ENCODE results near the gene RNF121. TPM values are rescaled to one million over a fixed set of nuclear protein-coding genes. Genes with fewer than 3 reads are reported as not detected.

Gene RNF121
- total RNA-seq, 1 experiment from 2014 or later, result 56.9 TPM

DNA sequence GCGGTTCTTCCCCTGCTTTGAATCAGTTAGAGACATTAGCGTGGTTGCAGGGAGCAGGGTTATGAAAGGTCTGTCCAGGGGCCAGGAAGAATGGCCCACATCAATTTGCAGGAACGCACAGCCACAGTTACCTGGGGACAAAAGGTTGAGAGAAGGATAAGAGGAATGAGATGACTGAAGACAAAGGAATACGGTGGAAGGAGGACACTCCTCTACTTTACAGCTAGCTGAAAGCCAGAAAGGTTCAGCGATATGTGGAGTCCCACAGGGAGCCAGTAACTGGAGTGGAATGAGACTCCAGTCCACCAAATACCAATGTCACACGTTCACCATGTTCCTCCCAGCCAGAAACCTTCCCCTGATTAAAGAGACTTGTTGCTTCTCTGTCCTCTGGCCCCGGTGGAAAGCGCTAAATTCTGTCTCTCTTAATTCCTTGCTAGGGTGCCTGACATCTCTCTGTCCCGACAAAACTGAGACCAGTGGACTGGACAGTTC is 11.2 kb upstream of the RNF121 start:
- Histone ChIP-seq H4K20me1 (ENCODE audit: control insufficient read depth, insufficient read depth, insufficient read length) (no peaks in the 10 kb centered on the region), H3K27ac (ENCODE audit: insufficient read length, low read depth, low read length) (no peak overlapping the region), H2BK120ac (ENCODE audit: low read depth, low read length, poor library complexity, severe bottlenecking) (no peak overlapping the region), H2BK12ac (ENCODE audit: insufficient read length, low read depth, low read length) (no peak overlapping the region), H4K5ac (ENCODE audit: insufficient read length, low read depth, low read length) (no peak overlapping the region), H3K4me2 (ENCODE audit: insufficient read depth, insufficient read length, low read length) (no peak overlapping the region), H4K91ac (ENCODE audit: insufficient read length, low read depth, low read length) (no peak overlapping the region), H3K23me2 (ENCODE audit: insufficient read length, low read depth, low read length, poor library complexity, severe bottlenecking) (no peaks in the 10 kb centered on the region), H3K4ac (ENCODE audit: low read depth, low read length) (no peak overlapping the region), H3K27me3 (ENCODE audit: insufficient read depth, low read length) (no peaks in the 10 kb centered on the region), H3K9me3 (ENCODE audit: control insufficient read depth, low read depth, low read length) (no peaks in the 10 kb centered on the region), H3K56ac (ENCODE audit: insufficient read length, low read depth, low read length) (no peak overlapping the region), H2AFZ (ENCODE audit: low read length) (no peak overlapping the region), H3K18ac (ENCODE audit: insufficient read length, low read depth, low read length) (no peak overlapping the region), H3K79me2 (ENCODE audit: insufficient read depth, low read length) (no peaks in the 10 kb centered on the region), H2BK15ac (ENCODE audit: low read depth, low read length) (no peak overlapping the region), H3K4me1 (ENCODE audit: insufficient read depth, low read length) (no peaks in the 10 kb centered on the region), H2AK5ac (ENCODE audit: insufficient read length, low read length) (no peak overlapping the region), H3K9ac (ENCODE audit: extremely low read depth, insufficient read length, low read length) (no peak overlapping the region), H4K8ac (replicated peaks; ENCODE audit: insufficient read length, low read depth, low read length) (no peak overlapping the region), H3K79me1 (ENCODE audit: insufficient read depth, low read depth, low read length, poor library complexity, severe bottlenecking) (no peaks in the 10 kb centered on the region), H3K14ac (ENCODE audit: insufficient read depth, low read length) (no peak overlapping the region), H3T11ph (ENCODE audit: low read length) (no peak overlapping the region), H2BK5ac (ENCODE audit: insufficient read length, low read length) (no peak overlapping the region), H3K23ac (ENCODE audit: insufficient read length, low read depth, low read length) (no peak overlapping the region), H2BK20ac (ENCODE audit: low read depth, low read length, poor library complexity, severe bottlenecking) (no peak overlapping the region)
- H3K9me3 Mint-ChIP-seq, result no peaks in the 10 kb centered on the region
- no peak for DNase-seq
- no peak overlapping the region; a peak in 1 of 7 replicates for H3K27ac Mint-ChIP-seq
- no peaks in the 10 kb centered on the region for H3K4me1 Mint-ChIP-seq
- WGBS (ENCODE audit: extremely low coverage, insufficient read length, low lambda C conversion rate), result no CpG with 5 or more reads among the region's 9 CpGs
- H3K4me3 Mint-ChIP-seq, result no peak overlapping the region
- peaks cover 8 to 53% (median 50%) of the 10 kb centered on the region in 3 experiments; a peak in 6 of 7 replicates for H3K36me3 Mint-ChIP-seq (ENCODE audit: insufficient read depth in 1 of 3, low read depth in 3 of 3)
- TF ChIP-seq, protein P1, sequence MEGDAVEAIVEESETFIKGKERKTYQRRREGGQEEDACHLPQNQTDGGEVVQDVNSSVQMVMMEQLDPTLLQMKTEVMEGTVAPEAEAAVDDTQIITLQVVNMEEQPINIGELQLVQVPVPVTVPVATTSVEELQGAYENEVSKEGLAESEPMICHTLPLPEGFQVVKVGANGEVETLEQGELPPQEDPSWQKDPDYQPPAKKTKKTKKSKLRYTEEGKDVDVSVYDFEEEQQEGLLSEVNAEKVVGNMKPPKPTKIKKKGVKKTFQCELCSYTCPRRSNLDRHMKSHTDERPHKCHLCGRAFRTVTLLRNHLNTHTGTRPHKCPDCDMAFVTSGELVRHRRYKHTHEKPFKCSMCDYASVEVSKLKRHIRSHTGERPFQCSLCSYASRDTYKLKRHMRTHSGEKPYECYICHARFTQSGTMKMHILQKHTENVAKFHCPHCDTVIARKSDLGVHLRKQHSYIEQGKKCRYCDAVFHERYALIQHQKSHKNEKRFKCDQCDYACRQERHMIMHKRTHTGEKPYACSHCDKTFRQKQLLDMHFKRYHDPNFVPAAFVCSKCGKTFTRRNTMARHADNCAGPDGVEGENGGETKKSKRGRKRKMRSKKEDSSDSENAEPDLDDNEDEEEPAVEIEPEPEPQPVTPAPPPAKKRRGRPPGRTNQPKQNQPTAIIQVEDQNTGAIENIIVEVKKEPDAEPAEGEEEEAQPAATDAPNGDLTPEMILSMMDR (conservative IDR thresholded peaks at IDR 0.05), result no peak
- H3K27me3 Mint-ChIP-seq (ENCODE audit: low read depth), result no peaks in the 10 kb centered on the region

Measured in H9 (cell line).